ENCODE measurements around the gene MAGEL2.
A peak's percentile ranks its signal among the peaks of the same experiment; 100 is the strongest.
"Not testable (repeated sequence)": the region's sequence is repeated elsewhere in the genome, so short reads cannot be mapped to it uniquely, and the experiment has no call there.

MAGEL2 gene

DNA sequence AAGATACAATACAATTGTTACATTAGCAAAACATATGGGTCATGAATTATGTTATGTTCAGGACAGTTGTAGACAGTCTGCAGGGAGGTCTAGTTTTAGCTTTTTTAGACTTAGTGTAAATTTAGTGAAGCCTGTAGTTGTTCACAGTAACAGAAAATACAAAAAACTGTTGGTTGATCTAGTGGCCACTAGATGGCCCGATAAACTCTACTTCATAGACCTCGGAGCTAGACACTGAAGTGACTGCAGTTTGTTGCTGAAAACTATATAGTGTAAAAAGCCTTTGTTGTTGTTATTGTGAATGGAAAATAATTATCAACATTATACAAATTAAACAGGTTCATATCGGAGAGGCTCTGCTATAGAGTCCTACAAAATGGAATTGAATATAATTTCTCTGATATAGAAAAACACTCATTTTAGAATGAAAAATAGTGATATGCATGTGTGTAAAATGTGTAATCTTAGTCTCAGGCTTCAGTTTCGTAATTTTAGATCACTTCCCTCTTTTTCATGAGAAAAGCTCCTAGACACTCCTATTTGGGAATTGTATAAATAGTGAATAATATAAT lies 18.3 kb downstream of the MAGEL2 start:
- TF ChIP-seq, protein P1, sequence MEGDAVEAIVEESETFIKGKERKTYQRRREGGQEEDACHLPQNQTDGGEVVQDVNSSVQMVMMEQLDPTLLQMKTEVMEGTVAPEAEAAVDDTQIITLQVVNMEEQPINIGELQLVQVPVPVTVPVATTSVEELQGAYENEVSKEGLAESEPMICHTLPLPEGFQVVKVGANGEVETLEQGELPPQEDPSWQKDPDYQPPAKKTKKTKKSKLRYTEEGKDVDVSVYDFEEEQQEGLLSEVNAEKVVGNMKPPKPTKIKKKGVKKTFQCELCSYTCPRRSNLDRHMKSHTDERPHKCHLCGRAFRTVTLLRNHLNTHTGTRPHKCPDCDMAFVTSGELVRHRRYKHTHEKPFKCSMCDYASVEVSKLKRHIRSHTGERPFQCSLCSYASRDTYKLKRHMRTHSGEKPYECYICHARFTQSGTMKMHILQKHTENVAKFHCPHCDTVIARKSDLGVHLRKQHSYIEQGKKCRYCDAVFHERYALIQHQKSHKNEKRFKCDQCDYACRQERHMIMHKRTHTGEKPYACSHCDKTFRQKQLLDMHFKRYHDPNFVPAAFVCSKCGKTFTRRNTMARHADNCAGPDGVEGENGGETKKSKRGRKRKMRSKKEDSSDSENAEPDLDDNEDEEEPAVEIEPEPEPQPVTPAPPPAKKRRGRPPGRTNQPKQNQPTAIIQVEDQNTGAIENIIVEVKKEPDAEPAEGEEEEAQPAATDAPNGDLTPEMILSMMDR (IDR thresholded peaks at IDR 0.05; ENCODE audit: low read depth, low read length) = peak; percentile 45
- Histone ChIP-seq H3K9me3 (no peaks in the 10 kb centered on the region), H3K4me1 (no peaks in the 10 kb centered on the region), H3K27me3 (no peaks in the 10 kb centered on the region), H3K4me3 (ENCODE audit: low read depth, low read length) (no peak overlapping the region), H3K36me3 (no peaks in the 10 kb centered on the region)
- DNase-seq = no peak

DNA sequence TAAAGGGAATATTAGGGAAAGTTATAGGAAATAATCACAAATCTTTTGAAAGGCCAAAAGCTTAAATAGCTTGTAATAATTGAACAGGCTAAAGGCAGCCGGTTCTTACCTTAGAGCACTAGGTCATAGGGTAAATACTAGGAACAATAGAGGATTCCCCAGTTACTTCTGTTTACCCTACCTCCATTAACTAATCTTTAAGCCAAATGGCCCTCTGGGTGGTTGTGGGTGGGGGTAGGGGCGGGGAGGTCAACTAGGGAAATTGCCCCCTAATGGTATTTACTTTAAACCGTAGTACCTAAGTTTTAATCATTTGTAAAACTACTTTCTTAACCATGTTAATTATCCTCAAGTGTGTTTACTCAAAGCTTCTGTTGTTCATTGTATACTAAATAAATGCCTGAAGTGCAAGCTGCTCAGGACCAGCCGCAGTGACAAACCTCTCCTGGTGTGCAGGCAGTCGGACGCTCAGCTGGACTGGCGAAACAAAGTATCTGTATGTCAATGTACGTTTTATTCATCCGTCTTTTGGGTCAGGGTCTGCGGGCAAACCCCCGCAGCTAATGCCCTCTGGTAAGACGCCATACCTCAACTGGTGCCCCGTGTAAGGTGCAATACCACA lies 18.9 kb downstream of the MAGEL2 start:
- TF ChIP-seq, protein P1 (IDR thresholded peaks at IDR 0.05; ENCODE audit: low read depth, low read length) = no peak
- no peaks in the 10 kb centered on the region for H3K27me3 ChIP-seq
- no peaks in the 10 kb centered on the region for H3K9me3 ChIP-seq
- no peaks in the 10 kb centered on the region for H3K4me1 ChIP-seq
- no peak overlapping the region for H3K4me3 ChIP-seq (ENCODE audit: low read depth, low read length)
- DNase-seq = no peak
- H3K36me3 ChIP-seq = no peaks in the 10 kb centered on the region

DNA sequence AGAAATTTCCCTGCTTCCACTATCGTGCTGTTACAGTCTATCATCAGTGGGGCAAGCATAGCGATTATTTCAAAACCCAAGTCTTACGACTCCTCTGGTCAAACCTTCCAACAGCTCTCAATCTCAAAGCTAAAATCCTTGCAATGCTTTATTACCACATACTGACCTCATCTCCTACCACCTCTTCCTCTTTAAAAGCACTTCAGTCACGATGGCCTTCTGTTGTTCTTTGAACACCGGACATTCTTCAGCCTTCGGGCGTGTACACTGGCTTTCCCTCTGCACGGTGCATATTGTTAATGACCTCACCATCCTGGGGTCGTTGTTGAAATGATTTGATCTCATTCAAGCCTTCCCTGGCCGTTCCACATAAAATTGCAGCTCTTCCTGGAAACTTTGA lies 31.1 kb downstream of the MAGEL2 start:
- TF ChIP-seq, protein P1 (IDR thresholded peaks at IDR 0.05; ENCODE audit: low read depth, low read length) = no peak
- H3K36me3 ChIP-seq = no peaks in the 10 kb centered on the region
- H3K4me1 ChIP-seq = no peaks in the 10 kb centered on the region
- no peaks in the 10 kb centered on the region; the same call in 1 of the 2 replicates for H3K9me3 ChIP-seq
- DNase-seq = no peak
- no peaks in the 10 kb centered on the region for H3K27me3 ChIP-seq
- H3K4me3 ChIP-seq (ENCODE audit: low read depth, low read length) = no peak overlapping the region

DNA sequence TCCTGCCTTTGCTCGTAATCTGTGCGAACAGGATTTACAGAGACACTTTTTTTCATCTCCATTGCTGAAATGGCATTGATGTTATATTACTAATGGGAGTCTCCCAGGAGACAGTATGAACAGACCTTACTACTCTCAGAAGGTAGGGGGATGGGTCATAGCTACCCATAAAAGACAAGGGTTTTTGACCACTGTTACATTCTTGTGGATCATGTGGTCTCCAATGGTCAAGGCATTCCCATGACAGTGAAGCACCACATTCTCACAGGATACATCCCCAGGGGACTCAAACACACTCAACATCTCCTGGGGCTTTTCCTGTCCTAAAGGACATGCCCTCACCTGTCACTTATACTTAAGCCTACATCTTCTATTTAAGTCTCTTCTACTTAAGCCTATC lies 41.4 kb downstream of the MAGEL2 start:
- TF ChIP-seq, protein P1 (IDR thresholded peaks at IDR 0.05; ENCODE audit: low read depth, low read length) = no peak
- H3K36me3 ChIP-seq = no peaks in the 10 kb centered on the region

DNA sequence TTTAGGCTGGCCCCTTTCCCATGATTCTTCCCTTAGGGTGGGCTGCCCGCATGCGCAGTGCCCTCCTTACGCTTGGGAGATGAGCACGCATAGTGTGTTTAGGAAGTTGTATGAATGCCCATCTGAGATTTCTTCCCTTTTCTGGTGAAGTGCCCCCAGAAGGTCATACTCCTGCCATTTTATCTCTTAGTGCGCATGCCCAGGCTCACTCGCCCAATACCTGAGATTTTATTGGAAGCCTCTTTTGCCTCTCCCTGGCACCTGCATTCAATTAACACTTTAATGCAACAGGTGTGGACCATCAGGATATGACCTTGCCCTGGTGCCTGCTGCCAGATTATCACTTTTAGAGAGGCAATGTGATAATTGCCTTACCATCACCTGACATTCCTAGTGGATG lies 45.5 kb downstream of the MAGEL2 start:
- no peak for DNase-seq
- no peaks in the 10 kb centered on the region for H3K36me3 ChIP-seq
- H3K4me3 ChIP-seq (ENCODE audit: low read depth, low read length) = no peak overlapping the region
- H3K9me3 ChIP-seq = no peaks in the 10 kb centered on the region
- no peaks in the 10 kb centered on the region for H3K4me1 ChIP-seq
- TF ChIP-seq, protein P1 (IDR thresholded peaks at IDR 0.05; ENCODE audit: low read depth, low read length) = no peak
- H3K27me3 ChIP-seq = no peaks in the 10 kb centered on the region

More for the DNA sequence above, 41.4 kb downstream of the MAGEL2 start:
- H3K4me3 ChIP-seq (ENCODE audit: low read depth, low read length) = no peak overlapping the region
- H3K9me3 ChIP-seq = no peaks in the 10 kb centered on the region
- DNase-seq = no peak
- H3K27me3 ChIP-seq = no peaks in the 10 kb centered on the region
- H3K4me1 ChIP-seq = no peaks in the 10 kb centered on the region

DNA sequence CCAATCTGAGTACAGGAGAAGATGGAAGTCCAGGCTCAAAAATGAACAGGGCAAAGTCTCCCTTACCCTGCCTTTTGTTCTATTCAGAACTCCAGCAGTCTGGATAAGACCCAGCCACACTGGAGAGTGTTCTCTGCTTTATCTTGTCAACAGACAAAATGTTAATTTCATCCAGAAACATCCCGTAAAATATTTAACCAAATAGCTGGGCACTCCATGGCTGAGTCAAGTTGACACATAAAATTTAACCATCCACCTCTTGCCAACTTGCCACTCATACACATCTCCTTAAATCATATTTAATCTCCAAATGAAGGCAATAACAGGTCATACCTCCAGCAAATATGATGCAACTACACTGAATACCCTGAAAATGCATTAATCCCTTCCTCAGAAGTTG lies 48.6 kb downstream of the MAGEL2 start:
- DNase-seq = no peak
- TF ChIP-seq, protein P1 (IDR thresholded peaks at IDR 0.05; ENCODE audit: low read depth, low read length) = no peak
- Histone ChIP-seq H3K27me3 (no peaks in the 10 kb centered on the region), H3K4me3 (ENCODE audit: low read depth, low read length) (no peak overlapping the region), H3K4me1 (no peaks in the 10 kb centered on the region), H3K9me3 (no peaks in the 10 kb centered on the region), H3K36me3 (no peaks in the 10 kb centered on the region)

DNA sequence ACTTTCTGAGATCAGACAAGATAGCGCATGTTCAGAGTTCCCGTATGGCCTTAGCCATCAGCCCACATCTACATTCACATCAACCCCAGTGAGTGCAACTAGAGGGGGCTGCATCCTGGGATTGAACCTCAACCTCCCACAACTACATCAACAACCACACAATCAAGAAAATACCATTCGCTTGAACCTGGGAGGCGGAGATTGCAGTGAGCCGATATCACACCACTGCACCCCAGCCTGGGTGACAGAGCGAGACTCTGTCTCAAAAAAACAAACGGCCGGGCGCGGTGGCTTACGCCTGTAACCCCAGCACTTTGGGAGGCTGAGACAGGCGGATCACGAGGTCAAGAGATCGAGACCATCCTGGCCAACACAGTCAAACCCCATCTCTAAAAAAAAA lies 50.4 kb downstream of the MAGEL2 start:
- H3K27me3 ChIP-seq; H3K4me1 ChIP-seq; H3K4me3 ChIP-seq (ENCODE audit: low read depth, low read length); DNase-seq; H3K9me3 ChIP-seq; H3K36me3 ChIP-seq: not testable (repeated sequence)

Data from BE2C (cell line).